D721Med (cell line): ENCODE results near the gene EML1.

Source experiments
- DNase-seq: peaks from one replicate; pipeline ENCODE4 v3.0.0; 2011; ENCODE audit warnings: low spot score; ENCODE audit not compliant: insufficient read length
- FAIRE-seq: peaks from 2 replicates; lab custom pipeline; 2011; peaks lifted over from hg19 to GRCh38; lab: Jason Lieb, UNC
- TF ChIP-seq, protein P1 (sequence below): IDR thresholded peaks from 2 replicates; pipeline ENCODE4 v1.5.1; 2012; ENCODE audit warnings: mild to moderate bottlenecking, control low read depth; ENCODE audit not compliant: insufficient read depth; ENCODE audit errors: missing control alignments

Gene EML1

DNA sequence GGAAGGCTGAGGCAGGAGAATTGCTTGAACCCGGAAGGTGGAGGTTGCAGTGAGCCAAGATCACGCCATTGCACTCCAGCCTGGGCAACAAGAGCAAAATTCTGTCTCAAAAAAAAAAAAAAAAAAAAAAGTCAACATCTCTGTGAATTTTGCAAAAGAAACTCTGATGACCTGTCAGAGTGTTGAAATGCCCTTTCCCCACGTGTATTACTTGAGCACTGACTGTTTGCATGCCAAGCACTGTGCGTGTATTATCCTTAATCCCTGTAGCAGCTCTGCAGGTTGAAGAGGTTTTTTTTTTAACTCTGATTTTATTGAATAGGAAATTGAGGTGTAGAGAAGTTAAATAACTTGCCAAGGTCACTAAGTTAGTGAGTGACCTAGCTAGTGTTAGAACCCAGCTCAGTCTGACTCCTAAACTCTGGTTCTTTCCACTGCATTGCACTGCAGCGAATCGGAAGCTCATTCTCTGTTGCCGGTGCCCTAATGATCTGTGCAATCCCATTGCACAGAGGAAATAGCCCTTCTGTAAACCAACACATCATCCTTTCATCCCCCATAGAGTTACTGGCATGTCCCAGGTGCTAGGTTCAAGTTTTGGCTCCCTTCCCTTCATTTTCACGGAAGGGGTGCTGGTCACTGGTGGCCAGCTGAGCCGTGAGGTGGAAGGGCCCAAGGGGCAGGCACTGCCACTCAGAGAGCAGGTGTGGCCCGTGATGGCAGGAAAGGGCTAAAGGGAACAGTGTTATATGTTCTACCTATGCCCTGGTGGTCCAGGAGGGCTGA, 122.3 kb downstream of the EML1 start:
- TF ChIP-seq, protein P1, sequence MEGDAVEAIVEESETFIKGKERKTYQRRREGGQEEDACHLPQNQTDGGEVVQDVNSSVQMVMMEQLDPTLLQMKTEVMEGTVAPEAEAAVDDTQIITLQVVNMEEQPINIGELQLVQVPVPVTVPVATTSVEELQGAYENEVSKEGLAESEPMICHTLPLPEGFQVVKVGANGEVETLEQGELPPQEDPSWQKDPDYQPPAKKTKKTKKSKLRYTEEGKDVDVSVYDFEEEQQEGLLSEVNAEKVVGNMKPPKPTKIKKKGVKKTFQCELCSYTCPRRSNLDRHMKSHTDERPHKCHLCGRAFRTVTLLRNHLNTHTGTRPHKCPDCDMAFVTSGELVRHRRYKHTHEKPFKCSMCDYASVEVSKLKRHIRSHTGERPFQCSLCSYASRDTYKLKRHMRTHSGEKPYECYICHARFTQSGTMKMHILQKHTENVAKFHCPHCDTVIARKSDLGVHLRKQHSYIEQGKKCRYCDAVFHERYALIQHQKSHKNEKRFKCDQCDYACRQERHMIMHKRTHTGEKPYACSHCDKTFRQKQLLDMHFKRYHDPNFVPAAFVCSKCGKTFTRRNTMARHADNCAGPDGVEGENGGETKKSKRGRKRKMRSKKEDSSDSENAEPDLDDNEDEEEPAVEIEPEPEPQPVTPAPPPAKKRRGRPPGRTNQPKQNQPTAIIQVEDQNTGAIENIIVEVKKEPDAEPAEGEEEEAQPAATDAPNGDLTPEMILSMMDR, result no peak
- DNase-seq (no peak), FAIRE-seq (no peak)

DNA sequence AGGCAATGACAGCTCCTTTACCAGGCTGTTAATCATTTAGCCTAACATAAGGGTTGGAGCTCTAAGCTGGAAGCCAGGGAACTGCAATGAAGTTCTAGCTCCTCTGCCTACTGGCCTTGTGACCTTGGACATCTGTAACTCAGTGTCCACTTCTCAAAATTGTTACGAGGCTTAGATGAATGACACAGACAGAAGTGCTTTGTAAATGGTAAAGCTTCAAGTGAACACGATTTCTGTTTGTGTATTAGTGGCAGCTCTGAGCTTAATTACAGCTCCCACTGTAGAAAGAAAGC, 122.8 kb downstream of the EML1 start:
- FAIRE-seq, result no peak
- TF ChIP-seq, protein P1, result no peak
- DNase-seq, result no peak

DNA sequence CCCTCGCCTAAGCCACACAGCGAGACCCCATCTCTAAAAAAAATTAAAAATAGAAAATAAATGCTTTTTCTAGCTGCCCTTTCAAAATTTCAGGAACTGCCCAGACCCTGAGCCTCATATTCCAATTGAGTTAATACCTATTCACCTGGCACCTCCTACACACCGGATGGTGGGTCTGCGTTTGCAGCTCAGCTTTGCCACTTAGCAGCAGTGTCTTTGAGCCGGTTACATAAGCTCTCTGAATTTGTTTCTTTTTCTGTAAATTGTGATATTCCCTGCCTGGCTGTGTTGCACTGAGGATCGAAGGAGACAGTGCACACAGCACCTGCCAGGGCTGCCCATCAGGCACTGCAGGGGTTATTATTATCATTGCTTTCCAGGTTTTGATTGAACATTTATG, 125.6 kb downstream of the EML1 start:
- TF ChIP-seq, protein P1, result no peak
- FAIRE-seq, result no peak
- no peak for DNase-seq

DNA sequence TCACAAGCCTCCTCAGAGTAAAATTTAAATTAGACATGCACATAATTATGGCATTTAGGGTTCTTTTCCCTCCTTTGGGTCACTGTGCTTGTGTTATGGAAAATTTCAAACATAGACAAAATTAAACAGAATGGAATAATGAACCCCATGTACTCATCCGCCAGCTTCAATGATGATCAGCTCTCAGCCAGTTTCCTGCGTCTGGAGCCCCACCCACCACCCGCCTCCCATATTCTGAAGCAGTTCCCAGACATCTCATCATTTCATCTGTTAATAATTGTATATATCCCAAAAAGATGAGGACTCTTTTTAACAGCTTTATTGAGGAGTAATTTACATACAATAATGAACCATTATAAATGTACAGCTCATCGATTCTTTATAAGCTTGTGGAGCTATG, 128.2 kb downstream of the EML1 start:
- DNase-seq (no peak), FAIRE-seq (no peak)
- TF ChIP-seq, protein P1, result no peak

DNA sequence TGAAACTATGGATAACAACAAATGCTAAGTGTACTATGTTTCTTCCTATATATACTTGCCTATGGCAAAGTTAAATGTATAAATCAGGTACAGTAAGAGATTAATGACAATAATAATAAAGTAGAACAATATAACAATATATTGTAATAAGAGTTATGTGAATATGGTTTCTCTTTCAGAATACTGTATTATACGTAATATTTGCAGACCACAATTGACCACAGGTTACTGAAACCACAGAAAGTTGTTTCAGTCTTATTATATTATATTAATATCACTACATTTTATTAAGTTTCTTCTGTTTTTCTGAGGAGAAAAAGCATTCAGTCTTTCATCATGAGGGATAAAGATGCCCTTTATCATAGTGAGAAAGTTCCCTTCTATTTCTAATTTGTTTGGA, 131.2 kb downstream of the EML1 start:
- DNase-seq, result no peak
- no peak for FAIRE-seq
- TF ChIP-seq, protein P1, result no peak

GRCh38 chr14:99925471-99925870, 132.3 kb downstream of the EML1 start:
- DNase-seq (no peak), FAIRE-seq (no peak)
- TF ChIP-seq, protein P1, result no peak

- FAIRE-seq (no peak), DNase-seq (no peak)
- TF ChIP-seq, protein P1, result no peak
Observed at GRCh38 chr14:99928963-99929362, 135.8 kb downstream of the EML1 start.
